ENCODE results near the gene TMPRSS12. TPM values are rescaled to one million over a fixed set of nuclear protein-coding genes. Genes with fewer than 3 reads are reported as not detected.
"Not testable (repeated sequence)": the region's sequence is repeated elsewhere in the genome, so short reads cannot be mapped to it uniquely, and the experiment has no call there.

The TMPRSS12 gene
- total RNA-seq, 4 donors from 2014 or later, result 0.45 TPM; not detected in 3

GRCh38 chr12:50820177-50820576 lies 22.5 kb upstream of the TMPRSS12 start:
- intact Hi-C loops (cut with DNase I), result loop anchor here (10.0 kb wide), 1 partner anchor 525 kb away; the partner anchor contains the start of gene CELA1
- no peaks in the 10 kb centered on the region for H3K9me3 ChIP-seq
- peaks cover 0 to 5% of the 10 kb centered on the region in 2 donors for H3K4me1 ChIP-seq
- DNase-seq, result no peak
- H3K27ac ChIP-seq, result no peak overlapping the region
- H3K27me3 ChIP-seq, result no peaks in the 10 kb centered on the region
- TF ChIP-seq POLR2A (IDR thresholded peaks at IDR 0.05) (no peak), CTCF (IDR thresholded peaks at IDR 0.05) (no peak)
- no peak overlapping the region for H3K4me3 ChIP-seq (replicated peaks in 1 of 3)
- peaks cover 9 to 20% of the 10 kb centered on the region in 2 donors for H3K36me3 ChIP-seq

GRCh38 chr12:50822082-50822481 lies 20.6 kb upstream of the TMPRSS12 start:
- Histone ChIP-seq H3K4me1 (peaks cover 0 to 5% of the 10 kb centered on the region in 2 donors), H3K27me3 (no peaks in the 10 kb centered on the region), H3K9me3 (no peaks in the 10 kb centered on the region), H3K4me3 (replicated peaks in 1 of 3) (no peak overlapping the region), H3K36me3 (peaks cover 0 to 6% of the 10 kb centered on the region in 2 donors), H3K27ac (no peak overlapping the region)
- DNase-seq, result no peak
- 93 to 95% methylated on average over 1 of the region's 1 CpG for WGBS, 2 donors
- TF ChIP-seq POLR2A (IDR thresholded peaks at IDR 0.05) (no peak), CTCF (IDR thresholded peaks at IDR 0.05) (no peak)
- intact Hi-C loops (cut with DNase I), result loop anchor here (10.0 kb wide), 1 partner anchor 523 kb away; the partner anchor contains the start of gene CELA1

GRCh38 chr12:50823724-50824123 lies 19.0 kb upstream of the TMPRSS12 start:
- not testable (repeated sequence) for H3K27me3 ChIP-seq; H3K9me3 ChIP-seq; H3K27ac ChIP-seq; H3K36me3 ChIP-seq; H3K4me1 ChIP-seq; DNase-seq; H3K4me3 ChIP-seq (replicated peaks in 1 of 3)
- intact Hi-C loops (cut with DNase I), result loop anchor here (10.0 kb wide), 1 partner anchor 521 kb away; the partner anchor contains the start of gene CELA1
- 92% methylated on average over 11 of the region's 11 CpGs for WGBS, 2 donors

- Histone ChIP-seq H3K36me3 (no peaks in the 10 kb centered on the region), H3K4me1 (peaks cover 0 to 5% of the 10 kb centered on the region in 2 donors), H3K9me3 (no peaks in the 10 kb centered on the region), H3K4me3 (replicated peaks in 1 of 3) (no peak overlapping the region), H3K27me3 (no peaks in the 10 kb centered on the region), H3K27ac (peak overlapping the region; percentile 5 to 54 (median 39))
- no peak for DNase-seq
- WGBS, 2 donors, result 46 to 52% methylated on average over 4 of the region's 4 CpGs
- intact Hi-C loops (cut with DNase I), result loop anchor here (5.0 to 10.0 kb wide), 2 partner anchors 162 to 520 kb away; partner anchors contain the start of gene CELA1
- TF ChIP-seq CTCF (IDR thresholded peaks at IDR 0.05) (no peak), POLR2A (IDR thresholded peaks at IDR 0.05) (no peak)
Observed at GRCh38 chr12:50824914-50825313, 17.8 kb upstream of the TMPRSS12 start.

- Histone ChIP-seq H3K9me3 (no peaks in the 10 kb centered on the region), H3K4me3 (replicated peaks in 1 of 3) (no peak overlapping the region), H3K36me3 (no peaks in the 10 kb centered on the region), H3K27ac (peak overlapping the region; percentile 5 to 54 (median 39)), H3K27me3 (no peaks in the 10 kb centered on the region), H3K4me1 (peaks cover 0 to 5% of the 10 kb centered on the region in 2 donors)
- DNase-seq, result peak in 1 of 2 donors; percentile 14
- intact Hi-C loops (cut with DNase I), result loop anchor here (5.0 to 10.0 kb wide), 2 partner anchors 162 to 519 kb away; partner anchors contain the start of gene CELA1
- TF ChIP-seq CTCF (IDR thresholded peaks at IDR 0.05) (peak in 5 of 6 experiments; percentile 28 to 87 (median 47)), POLR2A (IDR thresholded peaks at IDR 0.05) (no peak)
- WGBS, 2 donors, result 4 to 6% methylated on average over 2 of the region's 2 CpGs
Observed at GRCh38 chr12:50825372-50825838, 17.3 kb upstream of the TMPRSS12 start.

All from thyroid gland (tissue), 4 donors.